GM19463 (cell line): ENCODE results near the gene ULK1.

ENCODE experiments used
- ATAC-seq: cut with Tn5 transposase; IDR thresholded peaks from one replicate; pipeline ENCODE4 v1.9.1; 2021; ENCODE audit warnings: mild to moderate bottlenecking, moderate library complexity; ENCODE audit not compliant: unreplicated experiment

Gene ULK1

GRCh38 chr12:131905630-131906091 is 11.2 kb downstream of the ULK1 start:
- ATAC-seq = no peak

DNA sequence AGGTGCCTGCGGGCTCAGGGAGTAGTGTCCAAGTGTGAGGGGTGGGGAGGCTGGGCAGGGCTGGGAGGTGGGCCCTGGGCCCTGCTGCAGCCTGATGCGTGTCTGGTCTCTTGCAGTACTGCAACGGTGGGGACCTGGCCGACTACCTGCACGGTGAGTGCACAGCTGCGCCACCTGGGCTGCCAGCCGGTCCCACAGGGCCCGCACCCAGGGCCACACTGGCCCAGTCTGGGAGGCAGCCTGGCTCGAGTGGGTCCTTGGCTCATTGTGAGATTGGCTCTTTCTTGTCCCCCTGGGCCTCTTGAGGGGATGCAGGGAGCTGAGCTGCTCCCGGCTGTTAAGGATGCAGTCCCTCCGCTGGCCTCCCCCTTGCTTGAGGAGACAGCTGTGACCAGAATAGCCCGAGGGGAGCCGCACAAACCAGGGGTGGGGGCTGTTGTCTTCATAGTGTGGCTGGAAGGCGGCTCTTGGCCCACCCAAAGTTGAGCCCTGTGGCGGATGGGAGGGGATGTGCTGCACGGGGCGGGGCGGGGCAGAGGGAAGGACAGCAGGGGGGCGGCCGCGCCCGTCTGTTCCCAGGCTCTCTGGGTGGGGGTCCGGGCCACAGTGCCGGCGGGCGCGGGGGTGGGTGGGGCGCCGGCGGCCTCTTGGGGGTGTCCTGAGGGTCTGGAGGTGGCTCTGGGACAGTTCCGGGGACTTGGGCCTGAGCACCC is 13.1 kb downstream of the ULK1 start:
- ATAC-seq = no peak

DNA sequence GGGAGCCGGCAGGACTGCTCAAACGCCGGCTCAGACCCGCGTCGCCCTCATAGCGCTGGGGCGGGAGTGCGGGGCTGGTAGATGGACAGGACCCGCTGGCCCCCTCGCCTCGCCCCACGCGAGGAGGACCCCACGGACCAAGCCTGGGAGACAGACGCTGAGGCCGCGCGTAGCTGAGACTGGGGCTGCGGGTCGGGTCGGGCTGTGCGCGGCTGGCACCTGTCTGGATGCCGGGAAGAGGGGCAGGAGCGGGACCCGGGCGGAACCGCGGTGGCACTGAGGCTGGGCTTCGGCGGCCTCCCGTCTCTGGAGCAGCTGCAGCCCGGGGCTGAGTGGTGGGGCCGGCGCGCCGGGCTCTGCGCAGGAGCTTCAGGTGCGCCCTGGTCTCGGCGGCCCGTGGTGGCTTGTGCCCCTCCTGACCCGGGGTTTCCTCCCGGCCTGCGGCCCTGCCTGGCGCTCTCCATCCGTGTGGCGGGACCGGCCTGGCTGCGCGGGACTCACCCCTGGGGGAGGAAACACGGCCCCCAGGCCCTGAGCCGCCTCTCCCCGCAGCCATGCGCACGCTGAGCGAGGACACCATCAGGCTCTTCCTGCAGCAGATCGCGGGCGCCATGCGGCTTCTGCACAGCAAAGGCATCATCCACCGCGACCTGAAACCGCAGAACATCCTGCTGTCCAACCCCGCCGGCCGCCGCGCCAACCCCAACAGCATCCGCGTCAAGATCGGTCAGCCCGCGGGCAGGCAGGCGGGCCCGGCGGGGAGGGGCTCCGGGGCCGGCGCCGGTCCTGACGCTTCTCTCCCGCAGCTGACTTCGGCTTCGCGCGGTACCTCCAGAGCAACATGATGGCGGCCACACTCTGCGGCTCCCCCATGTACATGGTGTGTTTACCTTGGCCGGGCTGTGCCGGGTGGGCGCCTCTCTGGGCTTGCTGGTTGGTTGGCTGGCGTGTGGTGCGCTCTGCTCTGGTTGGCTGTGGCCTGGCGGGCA is 14.0 kb downstream of the ULK1 start:
- ATAC-seq = no peak

DNA sequence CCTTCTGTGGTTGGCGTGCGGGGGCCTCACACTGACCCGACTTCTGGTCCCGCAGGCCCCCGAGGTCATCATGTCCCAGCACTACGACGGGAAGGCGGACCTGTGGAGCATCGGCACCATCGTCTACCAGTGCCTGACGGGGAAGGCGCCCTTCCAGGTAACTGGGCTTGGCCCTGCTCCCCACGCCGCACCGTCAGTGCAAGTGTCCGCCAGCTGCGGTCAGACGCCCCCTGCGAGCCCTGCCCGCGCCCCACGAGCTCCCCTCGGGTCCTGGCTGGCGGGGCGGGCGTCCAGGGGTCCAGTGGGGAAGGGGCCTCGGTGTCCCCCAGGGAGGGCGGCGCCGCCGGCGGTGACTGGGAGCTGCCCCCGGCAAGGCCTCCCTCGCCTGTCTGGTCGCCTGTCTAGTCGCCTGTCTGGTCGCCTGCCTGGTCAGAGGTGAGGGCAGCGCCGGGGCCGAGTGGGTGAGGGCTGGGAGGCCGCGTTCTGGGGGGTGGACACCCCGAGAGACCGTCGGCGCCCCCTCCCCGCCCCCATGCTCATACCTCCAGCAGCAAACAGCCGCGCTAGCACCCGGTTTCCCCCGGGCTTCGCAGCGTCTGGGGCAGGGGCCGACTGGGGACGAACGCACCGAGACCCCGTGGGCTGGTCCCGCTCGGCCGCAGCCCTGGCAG is 14.8 kb downstream of the ULK1 start:
- no peak for ATAC-seq

- ATAC-seq = no peak
These were observed 15.4 kb downstream of the ULK1 start for GRCh38 chr12:131909752-131910219.

GRCh38 chr12:131910302-131911027 is 16.0 kb downstream of the ULK1 start:
- no peak for ATAC-seq

DNA sequence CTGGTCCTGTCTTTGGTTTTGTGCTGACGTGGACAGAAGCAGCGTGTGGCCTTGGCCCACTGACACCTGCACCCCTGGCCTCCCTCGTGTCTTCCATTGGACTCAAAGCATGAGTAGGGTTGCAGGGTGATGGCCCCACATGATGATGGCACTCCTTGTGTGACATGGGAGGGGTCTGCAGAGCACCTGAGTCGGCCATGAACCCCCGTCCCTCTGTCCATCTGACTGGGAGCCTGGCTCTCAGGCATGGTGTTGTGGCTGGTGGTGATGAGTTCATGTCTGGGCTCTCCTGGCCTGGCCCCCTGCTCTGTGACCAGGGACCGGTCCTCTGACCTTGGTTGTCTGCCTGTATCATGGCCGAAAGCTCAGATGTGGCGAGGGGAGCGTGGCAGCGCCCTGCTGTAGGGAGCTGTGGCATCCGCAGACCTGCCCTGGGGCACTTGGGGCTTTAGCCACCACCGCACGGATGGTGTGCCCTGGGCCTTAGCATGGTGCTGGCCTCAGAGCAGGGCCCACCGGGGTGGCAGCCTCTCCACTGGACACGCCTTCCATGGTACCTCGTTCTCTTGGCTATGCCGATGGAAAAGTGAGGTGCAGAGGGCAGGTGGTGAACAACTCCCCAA is 16.7 kb downstream of the ULK1 start:
- no peak for ATAC-seq

DNA sequence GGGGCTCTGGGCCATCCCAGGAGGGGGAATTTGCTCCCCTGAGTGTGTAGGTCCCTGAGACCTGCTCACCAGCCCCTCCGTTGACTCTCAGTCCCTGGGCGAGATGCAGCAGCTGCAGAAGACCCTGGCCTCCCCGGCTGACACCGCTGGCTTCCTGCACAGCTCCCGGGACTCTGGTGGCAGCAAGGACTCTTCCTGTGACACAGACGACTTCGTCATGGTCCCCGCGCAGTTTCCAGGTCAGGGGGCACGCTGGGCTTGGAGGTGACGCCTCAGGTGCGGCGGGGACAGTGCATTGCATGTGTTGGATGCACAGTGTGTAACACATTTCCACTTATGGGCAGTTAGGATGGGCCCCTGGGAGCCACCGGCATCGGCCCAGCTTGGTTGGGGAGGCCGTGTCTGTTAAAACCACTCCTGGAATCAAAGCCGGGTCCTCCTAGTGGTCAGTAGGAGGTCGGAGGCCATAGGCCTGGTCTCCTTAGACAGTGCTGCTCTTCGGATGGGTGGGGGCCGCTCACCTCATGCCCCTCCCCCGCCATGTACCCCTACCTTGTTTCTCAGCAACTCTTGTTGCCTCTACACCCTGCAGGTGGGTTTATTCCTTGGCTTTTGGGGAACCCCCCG is 17.5 kb downstream of the ULK1 start:
- no peak for ATAC-seq

GRCh38 chr12:131912518-131913274 is 18.3 kb downstream of the ULK1 start:
- ATAC-seq = no peak

DNA sequence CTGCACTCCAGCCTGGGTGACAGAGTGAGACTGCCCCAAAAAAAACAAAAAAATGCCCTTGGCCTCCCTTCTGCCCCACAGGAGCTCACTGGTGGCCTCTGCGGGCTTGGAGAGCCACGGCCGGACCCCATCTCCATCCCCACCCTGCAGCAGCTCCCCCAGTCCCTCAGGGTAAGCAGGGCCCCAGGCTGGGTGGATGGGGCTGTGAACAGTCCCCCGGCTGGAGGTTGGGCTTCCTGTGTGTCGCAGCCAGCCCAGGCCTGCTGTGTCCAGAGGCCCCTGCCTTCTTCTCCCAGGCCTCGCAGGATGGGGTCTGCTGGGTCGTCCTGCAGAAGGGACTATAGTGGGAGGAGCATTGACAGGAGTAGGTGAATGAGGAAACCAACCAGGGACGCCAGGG is 19.2 kb downstream of the ULK1 start:
- no peak for ATAC-seq

- ATAC-seq = no peak
These were observed 19.8 kb downstream of the ULK1 start for GRCh38 chr12:131914179-131914702.

GRCh38 chr12:131915000-131915689 is 20.7 kb downstream of the ULK1 start:
- no peak for ATAC-seq

DNA sequence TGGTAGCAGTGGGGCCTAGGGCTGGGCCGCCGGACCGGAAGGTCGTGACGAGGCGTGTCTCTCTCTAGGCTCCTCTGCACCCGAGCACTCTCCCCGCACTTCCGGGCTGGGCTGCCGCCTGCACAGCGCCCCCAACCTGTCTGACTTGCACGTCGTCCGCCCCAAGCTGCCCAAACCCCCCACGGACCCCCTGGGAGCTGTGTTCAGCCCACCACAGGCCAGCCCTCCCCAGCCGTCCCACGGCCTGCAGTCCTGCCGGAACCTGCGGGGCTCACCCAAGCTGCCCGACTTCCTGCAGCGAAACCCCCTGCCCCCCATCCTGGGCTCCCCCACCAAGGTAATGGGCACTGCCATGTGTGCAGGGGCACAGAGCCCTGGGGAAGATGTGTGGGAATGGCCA is 21.4 kb downstream of the ULK1 start:
- ATAC-seq = no peak

- no peak for ATAC-seq
These were observed 22.1 kb downstream of the ULK1 start for GRCh38 chr12:131916306-131917138.

DNA sequence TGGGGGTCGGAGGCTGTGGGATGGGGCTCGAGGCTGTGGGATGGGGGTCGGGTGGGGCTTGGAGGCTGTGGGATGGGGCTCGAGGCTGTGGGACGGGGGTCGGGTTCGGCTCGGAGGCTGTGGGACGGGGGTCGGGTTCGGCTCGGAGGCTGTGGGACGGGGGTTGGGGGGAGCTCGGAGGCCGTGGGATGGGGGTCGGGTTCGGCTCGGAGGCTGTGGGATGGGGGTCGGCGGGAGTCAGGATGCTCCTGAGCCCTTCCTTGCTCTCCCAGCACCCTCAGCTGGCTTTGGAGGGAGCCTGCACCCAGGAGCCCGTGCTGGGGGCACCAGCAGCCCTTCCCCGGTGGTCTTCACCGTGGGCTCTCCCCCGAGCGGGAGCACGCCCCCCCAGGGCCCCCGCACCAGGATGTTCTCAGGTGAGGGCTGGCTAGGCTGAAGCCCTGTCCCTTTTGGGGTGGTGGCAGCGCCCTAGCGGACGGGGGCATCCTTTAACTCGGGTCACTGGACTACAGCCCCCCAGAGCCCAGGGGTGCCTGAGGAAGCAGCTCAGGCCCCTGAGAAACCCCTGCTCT is 22.8 kb downstream of the ULK1 start:
- no peak for ATAC-seq

- no peak for ATAC-seq
These were observed 23.4 kb downstream of the ULK1 start for GRCh38 chr12:131917711-131918306.
